Fibroblast of lung (primary cell): ENCODE measurements around the gene ZBTB37.

Experiments
- EZH2 ChIP-seq: IDR thresholded peaks from 2 replicates; pipeline ENCODE4 v1.5.1; 2012; ENCODE audit warnings: low read length, control low read depth, mild to moderate bottlenecking; ENCODE audit errors: missing control alignments
- TF ChIP-seq, protein P1 (sequence below), 2 donors: IDR thresholded peaks in 1 of 2; conservative IDR thresholded peaks in 1 of 2; 1 replicate in 1 of 2; 2 replicates in 1 of 2; pipeline ENCODE4 v1.5.1; 2011 to 2012; ENCODE audit warnings: low read length in 2 of 2, control low read depth in 1 of 2, inconsistent platforms in 1 of 2, low read depth in 1 of 2, mild to moderate bottlenecking in 1 of 2

DNA sequence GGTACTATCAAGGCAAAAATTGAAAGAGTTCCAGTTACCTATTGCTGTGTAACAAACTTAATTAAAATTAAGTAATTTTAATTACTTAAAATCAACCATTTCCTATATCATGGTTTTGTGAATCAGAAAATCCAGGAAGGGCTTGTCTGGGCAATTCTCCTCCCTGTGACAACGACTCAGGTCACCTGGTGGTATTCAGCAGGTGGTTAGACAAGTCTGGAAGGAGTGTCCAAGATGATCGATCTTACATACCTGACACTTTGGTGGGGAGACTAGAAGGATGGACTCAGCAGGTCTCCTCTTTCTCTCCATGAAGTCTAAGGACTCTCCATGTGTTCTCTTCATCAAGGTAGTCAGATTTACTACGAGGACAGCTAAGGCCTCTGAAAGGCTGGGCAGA lies 26.0 kb downstream of the ZBTB37 start:
- TF ChIP-seq, protein P1, sequence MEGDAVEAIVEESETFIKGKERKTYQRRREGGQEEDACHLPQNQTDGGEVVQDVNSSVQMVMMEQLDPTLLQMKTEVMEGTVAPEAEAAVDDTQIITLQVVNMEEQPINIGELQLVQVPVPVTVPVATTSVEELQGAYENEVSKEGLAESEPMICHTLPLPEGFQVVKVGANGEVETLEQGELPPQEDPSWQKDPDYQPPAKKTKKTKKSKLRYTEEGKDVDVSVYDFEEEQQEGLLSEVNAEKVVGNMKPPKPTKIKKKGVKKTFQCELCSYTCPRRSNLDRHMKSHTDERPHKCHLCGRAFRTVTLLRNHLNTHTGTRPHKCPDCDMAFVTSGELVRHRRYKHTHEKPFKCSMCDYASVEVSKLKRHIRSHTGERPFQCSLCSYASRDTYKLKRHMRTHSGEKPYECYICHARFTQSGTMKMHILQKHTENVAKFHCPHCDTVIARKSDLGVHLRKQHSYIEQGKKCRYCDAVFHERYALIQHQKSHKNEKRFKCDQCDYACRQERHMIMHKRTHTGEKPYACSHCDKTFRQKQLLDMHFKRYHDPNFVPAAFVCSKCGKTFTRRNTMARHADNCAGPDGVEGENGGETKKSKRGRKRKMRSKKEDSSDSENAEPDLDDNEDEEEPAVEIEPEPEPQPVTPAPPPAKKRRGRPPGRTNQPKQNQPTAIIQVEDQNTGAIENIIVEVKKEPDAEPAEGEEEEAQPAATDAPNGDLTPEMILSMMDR (conservative IDR thresholded peaks at IDR 0.05 in 1 of 2, IDR thresholded peaks at IDR 0.05 in 1 of 2; ENCODE audit: low read depth in 1 of 2, low read length in 2 of 2): no peak
- no peak for TF ChIP-seq EZH2
